HEK293 (cell line): ENCODE data around the gene LIN52.

Source experiments
- CTCF ChIA-PET: fragments of 350-600 bp; formaldehyde crosslinking; extraction: SDS; loops from one replicate; lab custom pipeline; 2021; ENCODE audit warnings: antibody characterized with exemption; lab: Yijun Ruan, JAX
- POLR2A ChIA-PET: fragments of 300-600 bp; formaldehyde crosslinking; extraction: SDS; loops from one replicate; lab custom pipeline; 2020; ENCODE audit warnings: antibody characterized with exemption, inconsistent platforms; lab: Yijun Ruan, JAX
- H3K27ac ChIP-seq: fragments of 200-500 bp; sonication (Bioruptor generic); 2 replicates; pipeline ENCODE4 v1.5.1; 2014; ENCODE audit warnings: low read depth, low read length, control low read depth, inconsistent platforms; ENCODE audit errors: extremely low read depth
- H3K36me3 ChIP-seq, 2 experiments: fragments of 200-500 bp in 1 of 2; sonication (Bioruptor generic) in 1 of 2; 1 replicate in 1 of 2; 2 replicates in 1 of 2; pipeline ENCODE4 v1.5.1; 2014 to 2017; ENCODE audit warnings: inconsistent platforms in 2 of 2, low read length in 2 of 2; ENCODE audit not compliant: control insufficient read depth in 2 of 2, insufficient read depth in 1 of 2
- H3K4me1 ChIP-seq: fragments of 200-500 bp; sonication (Bioruptor generic); 2 replicates; pipeline ENCODE4 v1.5.1; 2014; ENCODE audit warnings: mild to moderate bottlenecking, low read length, inconsistent platforms; ENCODE audit not compliant: control insufficient read depth, insufficient read depth
- H3K4me3 ChIP-seq: 2 replicates; pipeline ENCODE4 v1.5.1; 2011; ENCODE audit warnings: low read depth, mild to moderate bottlenecking, control low read depth, low read length, moderate library complexity
- H3K9me3 ChIP-seq: fragments of 200-500 bp; sonication (Bioruptor generic); 2 replicates; pipeline ENCODE4 v1.5.1; 2014; ENCODE audit warnings: low read depth, low read length, inconsistent platforms; ENCODE audit not compliant: control insufficient read depth, insufficient read depth
- MZF1 ChIP-seq: fragments of 450-650 bp; formaldehyde crosslinking; IDR thresholded peaks from 2 replicates; pipeline ENCODE4 v1.5.1; 2017; ENCODE audit warnings: missing biosample characterization, missing genetic modification characterization, borderline replicate concordance
- ZBTB21 ChIP-seq: fragments of 450-650 bp; formaldehyde crosslinking; IDR thresholded peaks from 2 replicates; pipeline ENCODE4 v1.5.1; 2017; ENCODE audit warnings: missing biosample characterization, missing genetic modification characterization
- ZBTB48 ChIP-seq: fragments of 450-650 bp; formaldehyde crosslinking; IDR thresholded peaks from 2 replicates; pipeline ENCODE4 v1.5.1; 2016; ENCODE audit warnings: missing biosample characterization, missing genetic modification characterization
- ZFP69B ChIP-seq: fragments of 450-650 bp; formaldehyde crosslinking; IDR thresholded peaks from 2 replicates; pipeline ENCODE4 v1.5.1; 2016; ENCODE audit warnings: missing biosample characterization, missing genetic modification characterization
- ZNF174 ChIP-seq: fragments of 450-650 bp; formaldehyde crosslinking; IDR thresholded peaks from 2 replicates; pipeline ENCODE4 v1.5.0; 2017; ENCODE audit warnings: missing biosample characterization, mild to moderate bottlenecking, missing genetic modification characterization
- ZNF223 ChIP-seq: fragments of 450-650 bp; formaldehyde crosslinking; IDR thresholded peaks from 2 replicates; pipeline ENCODE4 v1.5.1; 2016; ENCODE audit warnings: missing biosample characterization, missing genetic modification characterization
- ZNF549 ChIP-seq: fragments of 450-650 bp; IDR thresholded peaks from 2 replicates; pipeline ENCODE4 v1.5.1; 2018; ENCODE audit warnings: missing biosample characterization, missing genetic modification characterization, mild to moderate bottlenecking, inconsistent platforms, moderate library complexity
- ZNF558 ChIP-seq: fragments of 450-650 bp; formaldehyde crosslinking; IDR thresholded peaks from 2 replicates; pipeline ENCODE4 v1.5.1; 2016; ENCODE audit warnings: missing biosample characterization, missing genetic modification characterization
- ZNF621 ChIP-seq: fragments of 450-650 bp; formaldehyde crosslinking; IDR thresholded peaks from 2 replicates; pipeline ENCODE4 v1.5.1; 2017; ENCODE audit warnings: missing biosample characterization, missing genetic modification characterization
- ZNF791 ChIP-seq: fragments of 450-650 bp; formaldehyde crosslinking; IDR thresholded peaks from 2 replicates; pipeline ENCODE4 v1.5.1; 2016; ENCODE audit warnings: missing biosample characterization, missing genetic modification characterization
- TF ChIP-seq, protein P1 (sequence below): fragments of 450-650 bp; formaldehyde crosslinking; IDR thresholded peaks from 2 replicates; pipeline ENCODE4 v1.5.1; 2016; ENCODE audit warnings: missing biosample characterization, missing genetic modification characterization, low read depth
- TF ChIP-seq, protein P2 (sequence below): fragments of 450-650 bp; formaldehyde crosslinking; IDR thresholded peaks from 2 replicates; pipeline ENCODE4 v1.5.1; 2016; ENCODE audit warnings: missing biosample characterization, missing genetic modification characterization
- TF ChIP-seq, protein P3 (sequence below): fragments of 450-650 bp; formaldehyde crosslinking; IDR thresholded peaks from 2 replicates; pipeline ENCODE4 v1.5.1; 2016; ENCODE audit warnings: missing biosample characterization, missing genetic modification characterization
- TF ChIP-seq, protein P4 (sequence below): fragments of 450-650 bp; formaldehyde crosslinking; IDR thresholded peaks from 2 replicates; pipeline ENCODE4 v1.5.1; 2016; ENCODE audit warnings: missing biosample characterization, missing genetic modification characterization

The LIN52 gene

DNA sequence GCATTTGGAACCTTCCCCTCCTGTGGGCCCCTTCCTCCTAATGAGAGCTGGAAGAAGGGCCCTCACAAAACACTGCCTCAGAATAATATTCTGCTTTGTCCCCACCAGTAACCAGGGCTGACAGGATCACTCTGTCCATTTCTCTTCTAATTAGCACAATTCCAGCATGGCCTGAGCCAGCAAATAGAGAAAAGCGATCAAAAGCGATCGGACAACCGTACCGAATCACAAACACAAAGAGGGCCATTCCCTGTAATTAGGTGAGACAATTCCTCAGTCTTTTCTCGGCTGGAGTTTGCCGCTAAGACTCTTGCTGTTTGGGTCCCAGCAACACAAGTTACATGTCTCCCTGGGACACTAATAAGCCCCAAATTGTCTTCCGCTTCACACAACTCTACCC is 118.9 kb downstream of the LIN52 start:
- peaks cover 0 to 17% of the 10 kb centered on the region in 2 experiments; a peak in 2 of 3 replicates for H3K36me3 ChIP-seq
- no peaks in the 10 kb centered on the region for H3K4me1 ChIP-seq
- no peak overlapping the region for H3K4me3 ChIP-seq
- H3K27ac ChIP-seq: no peak overlapping the region
- TF ChIP-seq MZF1 (tag by site-specific recombination) (no peak), ZBTB48 (tag by site-specific recombination) (no peak), ZNF223 (tag by site-specific recombination) (no peak), ZNF174 (tag by site-specific recombination) (no peak), ZBTB21 (no peak), ZNF621 (no peak)
- TF ChIP-seq, protein P1, sequence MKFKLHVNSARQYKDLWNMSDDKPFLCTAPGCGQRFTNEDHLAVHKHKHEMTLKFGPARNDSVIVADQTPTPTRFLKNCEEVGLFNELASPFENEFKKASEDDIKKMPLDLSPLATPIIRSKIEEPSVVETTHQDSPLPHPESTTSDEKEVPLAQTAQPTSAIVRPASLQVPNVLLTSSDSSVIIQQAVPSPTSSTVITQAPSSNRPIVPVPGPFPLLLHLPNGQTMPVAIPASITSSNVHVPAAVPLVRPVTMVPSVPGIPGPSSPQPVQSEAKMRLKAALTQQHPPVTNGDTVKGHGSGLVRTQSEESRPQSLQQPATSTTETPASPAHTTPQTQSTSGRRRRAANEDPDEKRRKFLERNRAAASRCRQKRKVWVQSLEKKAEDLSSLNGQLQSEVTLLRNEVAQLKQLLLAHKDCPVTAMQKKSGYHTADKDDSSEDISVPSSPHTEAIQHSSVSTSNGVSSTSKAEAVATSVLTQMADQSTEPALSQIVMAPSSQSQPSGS (tag by site-specific recombination): no peak
- TF ChIP-seq, protein P2, sequence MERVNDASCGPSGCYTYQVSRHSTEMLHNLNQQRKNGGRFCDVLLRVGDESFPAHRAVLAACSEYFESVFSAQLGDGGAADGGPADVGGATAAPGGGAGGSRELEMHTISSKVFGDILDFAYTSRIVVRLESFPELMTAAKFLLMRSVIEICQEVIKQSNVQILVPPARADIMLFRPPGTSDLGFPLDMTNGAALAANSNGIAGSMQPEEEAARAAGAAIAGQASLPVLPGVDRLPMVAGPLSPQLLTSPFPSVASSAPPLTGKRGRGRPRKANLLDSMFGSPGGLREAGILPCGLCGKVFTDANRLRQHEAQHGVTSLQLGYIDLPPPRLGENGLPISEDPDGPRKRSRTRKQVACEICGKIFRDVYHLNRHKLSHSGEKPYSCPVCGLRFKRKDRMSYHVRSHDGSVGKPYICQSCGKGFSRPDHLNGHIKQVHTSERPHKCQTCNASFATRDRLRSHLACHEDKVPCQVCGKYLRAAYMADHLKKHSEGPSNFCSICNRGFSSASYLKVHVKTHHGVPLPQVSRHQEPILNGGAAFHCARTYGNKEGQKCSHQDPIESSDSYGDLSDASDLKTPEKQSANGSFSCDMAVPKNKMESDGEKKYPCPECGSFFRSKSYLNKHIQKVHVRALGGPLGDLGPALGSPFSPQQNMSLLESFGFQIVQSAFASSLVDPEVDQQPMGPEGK: no peak
- H3K9me3 ChIP-seq: no peaks in the 10 kb centered on the region
- CTCF ChIA-PET: interaction anchor here (1.0 kb wide), 1 partner anchor 21 kb away, joined by 3 read pairs; no protein-coding TSS in a partner anchor
- POLR2A ChIA-PET: no interaction called here

DNA sequence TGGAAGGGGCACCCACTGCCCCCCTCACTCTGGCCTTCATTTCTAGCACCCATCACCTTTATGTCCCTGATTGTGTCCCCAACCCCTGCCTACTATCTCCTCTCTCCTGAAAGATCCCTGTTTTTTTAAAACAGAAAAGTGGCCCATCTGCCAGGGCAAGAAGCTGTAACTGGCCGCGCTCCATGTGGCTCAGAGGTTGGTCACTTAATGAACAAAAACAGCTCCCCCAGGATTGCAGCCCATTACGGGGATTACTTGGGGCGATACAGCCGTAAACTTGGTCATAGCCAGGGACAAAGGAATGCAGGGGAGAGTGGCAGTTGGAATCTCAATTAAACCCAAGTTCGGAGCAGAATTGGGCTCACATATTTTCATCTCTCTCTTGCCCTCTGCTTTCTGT is 119.7 kb downstream of the LIN52 start:
- Histone ChIP-seq H3K4me3 (no peak overlapping the region), H3K36me3 (peaks cover 0 to 9% of the 10 kb centered on the region in 2 experiments; a peak in 2 of 3 replicates), H3K4me1 (no peaks in the 10 kb centered on the region), H3K9me3 (no peaks in the 10 kb centered on the region), H3K27ac (no peak overlapping the region)
- CTCF ChIA-PET: no interaction called here
- POLR2A ChIA-PET: no interaction called here
- TF ChIP-seq ZNF549 (tag by site-specific recombination): no peak
- TF ChIP-seq ZFP69B (tag by site-specific recombination): no peak
- TF ChIP-seq, protein P3, sequence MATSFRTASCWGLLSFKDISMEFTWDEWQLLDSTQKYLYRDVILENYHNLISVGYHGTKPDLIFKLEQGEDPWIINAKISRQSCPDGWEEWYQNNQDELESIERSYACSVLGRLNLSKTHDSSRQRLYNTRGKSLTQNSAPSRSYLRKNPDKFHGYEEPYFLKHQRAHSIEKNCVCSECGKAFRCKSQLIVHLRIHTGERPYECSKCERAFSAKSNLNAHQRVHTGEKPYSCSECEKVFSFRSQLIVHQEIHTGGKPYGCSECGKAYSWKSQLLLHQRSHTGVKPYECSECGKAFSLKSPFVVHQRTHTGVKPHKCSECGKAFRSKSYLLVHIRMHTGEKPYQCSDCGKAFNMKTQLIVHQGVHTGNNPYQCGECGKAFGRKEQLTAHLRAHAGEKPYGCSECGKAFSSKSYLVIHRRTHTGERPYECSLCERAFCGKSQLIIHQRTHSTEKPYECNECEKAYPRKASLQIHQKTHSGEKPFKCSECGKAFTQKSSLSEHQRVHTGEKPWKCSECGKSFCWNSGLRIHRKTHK: no peak
- TF ChIP-seq ZNF558 (tag by site-specific recombination): no peak
- no peak for TF ChIP-seq ZNF791 (tag by site-specific recombination)
- TF ChIP-seq, protein P4, sequence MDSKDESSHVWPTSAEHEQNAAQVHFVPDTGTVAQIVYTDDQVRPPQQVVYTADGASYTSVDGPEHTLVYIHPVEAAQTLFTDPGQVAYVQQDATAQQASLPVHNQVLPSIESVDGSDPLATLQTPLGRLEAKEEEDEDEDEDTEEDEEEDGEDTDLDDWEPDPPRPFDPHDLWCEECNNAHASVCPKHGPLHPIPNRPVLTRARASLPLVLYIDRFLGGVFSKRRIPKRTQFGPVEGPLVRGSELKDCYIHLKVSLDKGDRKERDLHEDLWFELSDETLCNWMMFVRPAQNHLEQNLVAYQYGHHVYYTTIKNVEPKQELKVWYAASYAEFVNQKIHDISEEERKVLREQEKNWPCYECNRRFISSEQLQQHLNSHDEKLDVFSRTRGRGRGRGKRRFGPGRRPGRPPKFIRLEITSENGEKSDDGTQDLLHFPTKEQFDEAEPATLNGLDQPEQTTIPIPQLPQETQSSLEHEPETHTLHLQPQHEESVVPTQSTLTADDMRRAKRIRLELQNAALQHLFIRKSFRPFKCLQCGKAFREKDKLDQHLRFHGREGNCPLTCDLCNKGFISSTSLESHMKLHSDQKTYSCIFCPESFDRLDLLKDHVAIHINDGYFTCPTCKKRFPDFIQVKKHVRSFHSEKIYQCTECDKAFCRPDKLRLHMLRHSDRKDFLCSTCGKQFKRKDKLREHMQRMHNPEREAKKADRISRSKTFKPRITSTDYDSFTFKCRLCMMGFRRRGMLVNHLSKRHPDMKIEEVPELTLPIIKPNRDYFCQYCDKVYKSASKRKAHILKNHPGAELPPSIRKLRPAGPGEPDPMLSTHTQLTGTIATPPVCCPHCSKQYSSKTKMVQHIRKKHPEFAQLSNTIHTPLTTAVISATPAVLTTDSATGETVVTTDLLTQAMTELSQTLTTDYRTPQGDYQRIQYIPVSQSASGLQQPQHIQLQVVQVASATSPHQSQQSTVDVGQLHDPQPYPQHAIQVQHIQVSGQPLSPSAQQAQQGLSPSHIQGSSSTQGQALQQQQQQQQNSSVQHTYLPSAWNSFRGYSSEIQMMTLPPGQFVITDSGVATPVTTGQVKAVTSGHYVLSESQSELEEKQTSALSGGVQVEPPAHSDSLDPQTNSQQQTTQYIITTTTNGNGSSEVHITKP (tag by site-specific recombination): no peak
